ENCODE results near the gene RARB.

GRCh38 chr3:25508901-25509300, 80.8 kb downstream of the RARB start:
- TF ChIP-seq CTCF (conservative IDR thresholded peaks at IDR 0.05; ENCODE audit: low read depth, low read length) = no peak
- TF ChIP-seq EZH2phosphoT487 (IDR thresholded peaks at IDR 0.05; ENCODE audit: borderline replicate concordance, low read length) = no peak

All from PC-3 (cell line).